ENCODE measurements around the gene LKAAEAR1.

Gene LKAAEAR1

DNA sequence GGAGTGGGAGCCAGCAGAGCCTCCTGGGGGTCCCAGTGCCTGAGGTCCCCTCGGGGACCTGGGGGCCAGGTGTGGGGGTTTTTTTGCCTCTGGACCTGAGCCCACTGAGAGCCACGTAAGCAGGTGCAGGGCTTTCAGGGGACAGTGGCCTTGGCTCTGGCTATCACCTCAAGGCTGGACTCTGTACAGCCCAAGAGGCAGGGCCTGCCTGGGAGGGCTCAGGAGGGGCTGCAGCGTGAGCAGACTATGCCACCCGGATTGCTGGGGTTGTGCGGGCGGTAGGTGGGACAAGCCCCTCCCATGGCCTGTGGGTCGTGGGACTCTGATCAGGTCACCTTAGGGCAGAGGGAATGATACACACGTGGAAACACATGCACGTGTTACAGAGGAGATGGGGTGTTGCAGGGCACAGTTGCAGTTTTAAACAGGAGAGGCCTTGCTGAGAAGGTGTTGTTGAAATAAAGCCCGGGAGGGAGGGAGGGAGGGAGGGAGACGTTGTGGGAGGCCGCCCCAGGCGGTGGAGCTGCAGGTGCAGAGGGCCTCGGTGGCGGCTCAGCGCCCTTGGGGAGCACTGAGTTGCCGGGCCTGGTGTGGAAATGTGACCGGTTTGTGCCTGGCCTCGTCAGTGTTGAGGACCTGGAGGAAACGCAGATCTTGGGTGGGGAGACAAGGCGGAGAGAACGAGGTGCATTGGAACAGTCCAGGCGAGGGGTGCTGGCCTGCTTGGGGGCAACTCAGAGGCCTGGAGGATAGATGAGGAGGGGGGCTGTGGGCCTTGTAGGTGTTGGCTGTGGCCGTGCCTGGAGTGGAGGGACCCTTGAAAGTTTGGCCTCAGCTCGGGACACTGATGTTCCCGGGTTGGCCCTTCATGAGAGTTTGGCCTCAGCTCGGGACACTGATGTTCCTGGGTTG, 18.9 kb downstream of the LKAAEAR1 start:
- no peak for DNase-seq

- DNase-seq: no peak
These were observed 20.0 kb downstream of the LKAAEAR1 start for GRCh38 chr20:64064145-64064698.

- DNase-seq: no peak
These were observed 20.6 kb downstream of the LKAAEAR1 start for GRCh38 chr20:64063389-64064144.

- DNase-seq: peak; percentile 83 to 88
These were observed 21.4 kb downstream of the LKAAEAR1 start, which contains the start of gene TCEA2 for GRCh38 chr20:64062596-64063388. TCEA2 (plus strand) TSS chr20:64063198; CDS start chr20:64063313, 115 bp downstream.

DNA sequence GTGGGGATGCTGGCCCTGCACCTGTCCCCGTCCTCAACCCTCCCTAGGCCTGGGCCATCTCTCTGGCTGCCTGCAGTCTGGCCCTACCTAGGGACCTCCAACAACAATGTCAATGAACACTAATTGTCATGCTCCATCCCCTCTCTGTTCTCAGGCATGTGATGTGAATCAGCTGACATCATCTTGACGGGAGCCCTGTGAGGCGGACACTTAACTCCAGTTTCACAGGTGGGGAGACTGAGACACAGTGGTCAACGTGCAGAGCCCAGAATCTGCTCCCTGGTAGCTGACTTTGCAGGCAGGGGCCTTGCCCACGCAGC, 22.0 kb downstream of the LKAAEAR1 start:
- no peak for DNase-seq

- no peak for DNase-seq
These were observed 25.7 kb downstream of the LKAAEAR1 start for GRCh38 chr20:64058536-64058935.

DNA sequence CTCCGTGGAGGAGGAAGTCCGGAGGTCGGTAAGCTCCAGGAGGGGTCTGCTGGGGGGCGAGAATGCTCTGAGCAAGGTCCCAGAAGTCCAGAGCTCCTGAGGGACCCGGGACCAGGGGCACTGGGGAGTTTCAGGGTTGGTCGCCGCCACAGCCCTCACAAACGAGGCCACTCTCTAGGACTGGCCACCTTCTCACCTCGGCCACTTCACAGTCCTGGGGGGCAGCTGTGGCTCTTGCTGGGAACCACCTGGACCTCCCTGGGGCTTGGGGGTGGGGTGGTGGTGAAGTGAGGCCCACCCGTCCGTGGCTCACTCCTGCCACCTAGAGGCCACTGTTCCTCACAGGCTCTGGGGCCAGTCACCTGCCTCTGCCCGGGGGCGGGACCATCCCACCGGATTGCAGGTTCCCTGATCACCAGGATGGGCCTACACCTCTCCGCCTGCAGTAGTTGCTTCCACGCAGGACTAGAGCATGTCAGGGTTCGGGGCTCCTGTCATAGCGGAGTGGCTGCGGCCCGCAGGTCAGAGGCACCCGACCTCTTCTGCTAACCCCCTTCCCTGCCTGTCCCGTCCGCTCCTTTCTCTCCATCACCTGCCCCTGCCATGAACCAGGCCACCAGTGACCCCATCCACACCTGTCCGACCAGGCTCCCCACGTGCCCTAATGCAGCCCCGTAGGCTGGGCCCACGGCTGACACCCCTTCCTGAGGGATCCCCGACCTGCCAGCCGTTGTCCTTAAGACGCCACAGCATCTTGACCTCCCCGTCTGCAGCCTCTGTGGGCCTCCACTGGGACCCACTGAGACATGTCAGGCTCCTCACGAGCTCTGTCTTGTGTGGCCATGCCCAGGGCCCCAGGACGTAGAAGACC, 26.3 kb downstream of the LKAAEAR1 start:
- DNase-seq: peak; percentile 26 to 43

- no peak for DNase-seq
These were observed 27.1 kb downstream of the LKAAEAR1 start for GRCh38 chr20:64056889-64057627.

- no peak for DNase-seq
These were observed 27.6 kb downstream of the LKAAEAR1 start for GRCh38 chr20:64056639-64056888.

DNA sequence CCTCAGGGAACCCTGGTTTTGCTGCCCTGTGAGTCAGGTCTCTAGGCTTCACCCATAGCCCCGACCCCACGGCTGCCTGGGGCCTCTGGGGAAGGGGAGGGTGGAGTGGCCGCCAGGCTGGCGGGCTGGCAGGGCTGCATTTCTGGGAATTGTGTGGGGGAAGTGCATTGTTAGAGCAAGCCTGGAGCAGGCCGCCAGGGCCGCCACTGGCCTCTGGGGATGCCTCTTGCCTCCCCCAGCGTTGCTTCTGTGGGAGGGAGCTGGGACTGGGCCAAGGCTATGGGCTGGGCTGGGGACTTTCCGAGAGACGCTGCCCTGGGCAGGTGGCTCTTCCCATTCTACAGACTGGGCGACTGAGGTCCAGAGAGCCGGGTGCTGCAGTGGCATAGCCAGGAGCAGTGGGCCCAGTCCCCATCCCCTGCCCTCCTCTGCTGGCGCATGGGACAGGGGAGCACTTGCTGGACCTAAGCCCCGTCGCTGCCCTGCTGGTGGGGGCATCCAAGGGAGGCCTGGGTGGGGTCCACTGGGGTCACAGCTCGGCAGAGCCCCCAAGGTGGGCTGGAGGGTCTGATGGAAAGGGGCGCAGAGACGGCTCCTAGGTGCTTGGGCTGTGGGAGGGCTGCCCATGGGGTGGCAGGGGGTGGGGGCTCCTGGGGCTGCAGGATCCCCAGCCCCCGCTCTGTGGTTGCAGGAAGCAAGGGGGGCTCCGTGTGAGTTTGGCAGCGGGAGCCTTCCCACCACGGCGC, 28.1 kb downstream of the LKAAEAR1 start:
- no peak for DNase-seq

GRCh38 chr20:64055396-64055892, 28.8 kb downstream of the LKAAEAR1 start:
- no peak for DNase-seq

- no peak for DNase-seq
These were observed 30.1 kb downstream of the LKAAEAR1 start for GRCh38 chr20:64053841-64054661.

- no peak for DNase-seq
These were observed 31.0 kb downstream of the LKAAEAR1 start for GRCh38 chr20:64052987-64053840.

DNA sequence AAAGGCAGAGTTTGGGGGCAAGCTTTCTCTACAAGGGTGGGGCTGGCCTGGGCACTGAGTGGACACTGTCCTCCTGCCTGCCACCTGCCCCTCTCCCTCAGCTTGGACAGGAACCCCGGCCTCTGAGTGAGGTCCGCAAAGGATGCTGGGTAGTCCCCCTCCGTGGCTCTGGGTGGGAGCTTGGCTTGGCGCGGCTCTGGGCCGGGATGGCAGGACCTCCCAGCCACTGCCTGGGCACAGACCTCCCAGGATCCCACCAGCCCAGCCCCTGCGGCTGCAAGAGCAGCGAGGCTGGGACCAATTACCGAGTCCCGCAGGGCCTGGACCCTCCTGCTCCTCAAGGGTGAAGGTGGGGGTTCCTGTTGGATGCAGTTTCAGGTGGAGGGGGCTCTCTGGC, 31.9 kb downstream of the LKAAEAR1 start:
- no peak for DNase-seq

DNA sequence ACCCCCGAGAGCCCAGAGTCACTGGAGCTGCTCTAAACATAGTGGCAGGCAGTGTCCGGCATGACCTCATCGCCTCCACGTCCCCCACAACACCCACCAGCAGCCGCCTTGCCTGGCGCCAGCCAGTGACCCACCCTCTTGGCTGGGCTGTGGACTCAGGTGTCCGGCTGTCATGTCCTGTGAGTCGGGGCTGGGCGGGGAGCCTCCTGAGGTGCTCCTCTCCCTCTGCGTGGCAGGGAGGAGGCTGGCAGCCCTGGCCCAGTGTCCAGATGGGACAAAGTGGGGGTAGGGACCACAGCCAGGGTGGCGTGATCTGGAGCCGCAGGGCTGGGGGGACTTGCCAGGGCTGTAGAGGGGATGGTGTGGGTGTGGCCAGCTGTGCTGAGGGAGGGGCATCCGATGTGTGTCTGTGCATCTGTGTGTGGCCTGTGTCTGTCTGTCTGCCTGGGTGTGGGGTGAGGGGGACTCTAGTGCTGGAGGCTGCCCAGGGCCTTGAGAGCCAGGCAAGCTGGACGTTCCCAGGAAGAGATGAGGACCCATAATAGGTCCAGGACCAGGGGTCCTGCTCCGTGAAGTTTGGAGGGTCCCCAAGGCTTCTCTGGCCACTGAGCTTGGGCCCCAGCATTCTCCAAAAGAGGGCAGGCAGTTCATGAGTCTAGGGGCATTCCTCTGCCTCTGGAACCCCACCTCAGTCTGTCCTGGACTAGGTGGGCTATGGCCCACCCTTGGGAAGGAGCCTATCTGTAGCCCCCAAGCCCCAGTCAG, 32.5 kb downstream of the LKAAEAR1 start:
- no peak for DNase-seq

- no peak for DNase-seq
These were observed 33.2 kb downstream of the LKAAEAR1 start for GRCh38 chr20:64051033-64051452.

GRCh38 chr20:64050261-64051032, 33.8 kb downstream of the LKAAEAR1 start:
- DNase-seq: peak in 1 of 2 experiments; percentile 19
